ENCODE measurements around the gene HTT. TPM values are rescaled to one million over a fixed set of nuclear protein-coding genes. Genes with fewer than 3 reads are reported as not detected.

HTT gene
- total and polyA plus RNA-seq, 2 experiments from 2014 or later: 11.4 to 38.6 TPM

DNA sequence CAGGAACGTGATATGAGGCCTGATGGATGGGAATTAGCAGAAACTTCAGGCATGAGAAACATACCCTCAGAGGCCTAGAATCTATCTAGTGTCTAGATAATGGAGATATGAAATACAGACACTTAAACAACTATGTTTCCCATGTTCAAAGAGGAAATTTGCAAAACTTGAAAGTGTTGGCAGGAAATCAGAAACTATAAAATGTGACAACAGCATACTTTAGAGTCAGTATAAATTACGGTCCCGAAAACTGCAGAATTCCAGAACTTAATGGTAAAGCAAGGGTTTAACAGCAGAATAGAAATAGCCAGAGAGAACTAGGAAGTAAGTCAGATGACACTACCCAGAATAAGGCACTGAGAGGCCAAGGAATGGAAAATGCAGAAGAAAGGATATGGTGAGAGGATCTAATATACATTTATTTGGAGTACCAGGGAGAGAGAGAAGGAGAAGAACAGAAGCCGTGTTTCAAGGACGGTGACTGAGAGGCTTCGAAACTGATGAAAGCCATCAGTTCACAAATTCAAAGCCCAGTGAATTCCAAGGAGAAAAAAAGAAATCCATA is 7.6 kb upstream of the HTT start:
- Histone ChIP-seq H3K4me1 (ENCODE audit: low read depth) (no peaks in the 10 kb centered on the region), H3K4me3 (no peak overlapping the region), H3K27me3 (no peaks in the 10 kb centered on the region), H3K36me3 (no peaks in the 10 kb centered on the region), H3K27ac (no peak overlapping the region), H3K9me3 (ENCODE audit: low read depth) (no peaks in the 10 kb centered on the region)
- TF ChIP-seq, protein P1, sequence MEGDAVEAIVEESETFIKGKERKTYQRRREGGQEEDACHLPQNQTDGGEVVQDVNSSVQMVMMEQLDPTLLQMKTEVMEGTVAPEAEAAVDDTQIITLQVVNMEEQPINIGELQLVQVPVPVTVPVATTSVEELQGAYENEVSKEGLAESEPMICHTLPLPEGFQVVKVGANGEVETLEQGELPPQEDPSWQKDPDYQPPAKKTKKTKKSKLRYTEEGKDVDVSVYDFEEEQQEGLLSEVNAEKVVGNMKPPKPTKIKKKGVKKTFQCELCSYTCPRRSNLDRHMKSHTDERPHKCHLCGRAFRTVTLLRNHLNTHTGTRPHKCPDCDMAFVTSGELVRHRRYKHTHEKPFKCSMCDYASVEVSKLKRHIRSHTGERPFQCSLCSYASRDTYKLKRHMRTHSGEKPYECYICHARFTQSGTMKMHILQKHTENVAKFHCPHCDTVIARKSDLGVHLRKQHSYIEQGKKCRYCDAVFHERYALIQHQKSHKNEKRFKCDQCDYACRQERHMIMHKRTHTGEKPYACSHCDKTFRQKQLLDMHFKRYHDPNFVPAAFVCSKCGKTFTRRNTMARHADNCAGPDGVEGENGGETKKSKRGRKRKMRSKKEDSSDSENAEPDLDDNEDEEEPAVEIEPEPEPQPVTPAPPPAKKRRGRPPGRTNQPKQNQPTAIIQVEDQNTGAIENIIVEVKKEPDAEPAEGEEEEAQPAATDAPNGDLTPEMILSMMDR (IDR thresholded peaks at IDR 0.05; ENCODE audit: low read depth, low read length): no peak
- DNase-seq (ENCODE audit: low read depth in 1 of 2, low spot score in 1 of 2): no peak

DNA sequence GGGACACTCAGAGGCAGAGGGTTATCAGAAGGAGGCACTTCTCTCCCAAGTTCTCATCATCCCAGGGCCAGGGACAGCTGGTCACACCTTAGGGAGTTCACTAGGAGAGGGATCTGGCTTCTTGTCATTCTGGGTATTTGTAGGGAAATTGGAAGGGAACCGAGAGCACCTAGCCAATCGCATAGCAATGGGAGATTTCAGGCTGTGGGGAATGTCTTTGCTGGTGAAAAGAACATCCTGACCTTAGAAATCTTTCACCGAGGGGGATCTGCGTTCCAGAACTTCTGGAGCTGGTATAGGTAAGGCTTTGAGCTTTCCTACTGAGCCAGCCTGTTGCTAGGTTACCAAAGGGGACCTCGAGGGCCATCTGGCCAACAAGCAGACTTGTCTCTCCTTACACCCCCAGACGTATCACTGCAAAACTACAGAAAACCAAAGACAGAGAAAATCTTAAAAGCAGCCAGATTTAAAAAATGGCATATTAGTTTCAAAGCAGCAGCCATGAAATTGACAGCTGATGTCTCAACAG is 6.9 kb upstream of the HTT start:
- Histone ChIP-seq H3K4me3 (no peak overlapping the region), H3K9me3 (ENCODE audit: low read depth) (no peaks in the 10 kb centered on the region), H3K4me1 (ENCODE audit: low read depth) (no peaks in the 10 kb centered on the region), H3K27ac (no peak overlapping the region), H3K27me3 (no peaks in the 10 kb centered on the region), H3K36me3 (no peaks in the 10 kb centered on the region)
- no peak for DNase-seq (ENCODE audit: low read depth in 1 of 2, low spot score in 1 of 2)
- TF ChIP-seq, protein P1 (IDR thresholded peaks at IDR 0.05; ENCODE audit: low read depth, low read length): no peak

DNA sequence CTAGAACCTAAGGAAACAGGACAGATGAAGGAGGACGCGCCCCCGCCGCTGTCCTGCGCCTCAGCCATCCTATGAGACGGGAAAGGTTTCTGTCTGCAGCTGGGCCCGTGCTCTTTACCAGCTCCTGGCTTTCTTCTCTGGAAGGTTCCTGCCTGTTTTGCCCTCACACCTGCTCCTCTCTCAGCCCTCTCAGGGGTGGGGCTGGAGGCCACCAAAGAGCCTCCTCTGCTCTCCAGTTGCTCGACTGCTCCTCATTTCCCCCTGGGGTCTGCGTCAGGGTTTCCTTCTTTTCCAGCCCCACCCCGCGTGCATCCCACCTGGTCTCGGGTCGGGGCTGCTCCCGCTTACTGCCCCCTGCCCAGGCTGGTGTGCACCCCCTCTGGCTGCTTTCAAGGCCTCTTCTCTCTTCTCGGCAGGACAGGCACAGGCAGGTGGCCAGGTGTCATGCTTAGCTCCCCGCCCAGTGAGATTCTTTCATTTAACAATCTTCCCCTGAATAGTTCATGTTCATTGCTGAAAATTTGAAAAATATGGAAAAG is 4.8 kb upstream of the HTT start:
- TF ChIP-seq, protein P1 (IDR thresholded peaks at IDR 0.05; ENCODE audit: low read depth, low read length): no peak
- no peak overlapping the region for H3K27ac ChIP-seq
- no peaks in the 10 kb centered on the region for H3K27me3 ChIP-seq
- H3K4me1 ChIP-seq (ENCODE audit: low read depth): no peaks in the 10 kb centered on the region
- no peak overlapping the region for H3K4me3 ChIP-seq
- H3K9me3 ChIP-seq (ENCODE audit: low read depth): no peaks in the 10 kb centered on the region
- no peaks in the 10 kb centered on the region for H3K36me3 ChIP-seq
- no peak for DNase-seq (ENCODE audit: low read depth in 1 of 2, low spot score in 1 of 2)

DNA sequence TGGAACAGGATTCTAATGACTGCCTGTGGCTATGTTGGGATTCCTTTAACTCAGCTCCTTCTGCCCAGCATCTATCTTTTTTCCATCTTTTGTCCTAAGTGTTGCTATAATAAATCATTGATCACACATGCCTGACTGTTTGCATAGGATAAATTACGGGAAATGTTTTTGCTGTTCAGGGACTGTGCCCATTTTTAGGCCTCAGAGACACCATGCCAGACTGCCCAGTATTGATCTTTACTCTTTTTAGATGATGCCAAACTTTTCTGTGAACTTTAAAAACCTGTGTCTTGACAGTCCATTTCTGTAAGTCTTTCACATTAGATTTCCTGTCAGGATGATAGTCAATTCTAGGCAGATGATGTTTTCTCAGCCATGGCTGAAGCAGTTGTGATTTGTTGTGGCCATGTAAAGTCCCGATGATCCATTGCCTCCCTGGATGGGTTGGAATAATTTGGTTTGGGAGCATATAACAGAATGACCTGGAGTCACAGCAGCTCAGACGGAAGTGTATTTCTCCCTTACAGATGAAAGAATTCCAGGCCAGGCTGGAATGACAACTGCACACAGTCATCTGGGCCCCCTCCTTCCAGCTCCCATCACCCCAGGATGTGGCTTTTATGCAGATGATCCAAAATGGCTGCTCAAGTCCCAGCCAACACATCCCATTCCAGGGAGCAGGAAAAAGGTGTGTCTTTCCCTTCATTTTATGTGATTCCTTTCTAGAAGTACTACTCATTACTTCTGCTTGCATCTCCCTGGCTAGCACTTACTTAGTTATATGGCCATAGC is 3.6 kb upstream of the HTT start:
- peaks cover 3% of the 10 kb centered on the region for H3K4me1 ChIP-seq (ENCODE audit: low read depth)
- H3K27ac ChIP-seq: no peak overlapping the region
- H3K27me3 ChIP-seq: no peaks in the 10 kb centered on the region
- no peak for DNase-seq (ENCODE audit: low read depth in 1 of 2, low spot score in 1 of 2)
- TF ChIP-seq, protein P1 (IDR thresholded peaks at IDR 0.05; ENCODE audit: low read depth, low read length): no peak
- H3K9me3 ChIP-seq (ENCODE audit: low read depth): no peaks in the 10 kb centered on the region
- H3K4me3 ChIP-seq: no peak overlapping the region
- no peaks in the 10 kb centered on the region for H3K36me3 ChIP-seq

DNA sequence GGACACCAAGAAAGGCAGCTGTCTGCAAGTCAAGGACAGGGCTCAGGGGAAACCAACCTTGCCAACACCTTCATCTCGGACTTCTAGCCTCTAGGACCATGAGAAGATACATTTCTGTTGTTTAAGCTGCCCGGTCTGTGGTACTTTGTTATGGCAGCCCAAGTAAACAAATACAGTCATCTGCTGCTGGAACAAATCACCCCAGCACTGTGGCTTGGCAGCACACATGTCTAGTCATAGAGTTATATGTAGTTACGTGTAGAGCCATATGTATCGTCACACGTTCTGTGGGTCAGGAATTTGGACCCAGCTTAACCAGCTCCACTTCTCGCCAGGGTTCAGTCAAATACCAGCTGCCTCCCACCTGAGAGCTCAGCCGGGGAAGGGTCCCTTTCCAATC is 2.7 kb upstream of the HTT start:
- Histone ChIP-seq H3K4me1 (ENCODE audit: low read depth) (peaks cover 12% of the 10 kb centered on the region), H3K27me3 (no peaks in the 10 kb centered on the region), H3K9me3 (ENCODE audit: low read depth) (no peaks in the 10 kb centered on the region), H3K36me3 (no peaks in the 10 kb centered on the region), H3K4me3 (no peak overlapping the region), H3K27ac (no peak overlapping the region)
- DNase-seq (ENCODE audit: low read depth in 1 of 2, low spot score in 1 of 2): peak in 1 of 2 donors; percentile 18
- TF ChIP-seq, protein P1 (IDR thresholded peaks at IDR 0.05; ENCODE audit: low read depth, low read length): no peak
